Activated CD4-positive, alpha-beta T cell treated with anti-CD3 and anti-CD28 coated beads, Interleukin-2, amount 50 U/mL, for 1 hour (primary cell): ENCODE data around the gene CEP70.
"Not testable (repeated sequence)": the region's sequence is repeated elsewhere in the genome, so short reads cannot be mapped to it uniquely, and the experiment has no call there.

Experiments
- DNase-seq: peaks from one replicate; pipeline ENCODE4 v3.0.0-alpha.2; 2020

The CEP70 gene

DNA sequence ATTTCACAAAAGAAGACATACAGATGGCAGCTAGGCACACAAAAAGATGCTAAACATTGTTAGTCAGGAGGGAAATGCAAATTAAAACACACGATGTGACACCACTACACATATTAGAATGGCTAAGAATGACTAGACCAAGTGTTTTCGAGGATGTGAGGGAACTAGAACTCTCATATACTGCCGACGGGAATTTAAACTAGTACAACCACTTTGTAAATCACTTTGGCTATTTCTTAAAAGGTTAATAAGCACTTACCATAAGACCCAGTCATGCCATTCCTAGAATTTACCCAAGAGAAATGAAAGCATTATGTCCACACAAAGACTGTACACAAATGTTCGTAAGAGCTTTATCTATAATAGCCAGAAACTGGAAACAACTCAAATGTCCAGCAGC, 5.6 kb downstream of the CEP70 start:
- no peak for DNase-seq

DNA sequence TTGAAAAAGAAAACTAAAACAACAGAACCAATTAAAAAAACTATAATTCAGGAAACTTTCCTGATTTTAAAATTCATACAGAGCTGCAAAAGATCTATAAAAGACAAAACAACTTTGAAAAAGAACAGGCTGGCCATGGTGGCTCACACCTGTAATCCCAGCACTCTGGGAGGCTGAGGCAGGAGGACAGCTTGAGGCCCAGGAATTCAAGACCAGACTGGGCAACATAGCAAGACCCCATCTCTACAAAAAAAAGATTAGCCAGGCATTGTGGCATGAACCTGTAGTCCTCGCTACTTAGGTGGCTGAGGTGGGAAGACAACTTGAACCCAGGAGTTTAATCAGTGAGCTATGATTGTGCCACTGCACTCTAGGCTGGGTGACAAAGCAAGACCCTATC, 6.7 kb downstream of the CEP70 start:
- DNase-seq, result no peak

DNA sequence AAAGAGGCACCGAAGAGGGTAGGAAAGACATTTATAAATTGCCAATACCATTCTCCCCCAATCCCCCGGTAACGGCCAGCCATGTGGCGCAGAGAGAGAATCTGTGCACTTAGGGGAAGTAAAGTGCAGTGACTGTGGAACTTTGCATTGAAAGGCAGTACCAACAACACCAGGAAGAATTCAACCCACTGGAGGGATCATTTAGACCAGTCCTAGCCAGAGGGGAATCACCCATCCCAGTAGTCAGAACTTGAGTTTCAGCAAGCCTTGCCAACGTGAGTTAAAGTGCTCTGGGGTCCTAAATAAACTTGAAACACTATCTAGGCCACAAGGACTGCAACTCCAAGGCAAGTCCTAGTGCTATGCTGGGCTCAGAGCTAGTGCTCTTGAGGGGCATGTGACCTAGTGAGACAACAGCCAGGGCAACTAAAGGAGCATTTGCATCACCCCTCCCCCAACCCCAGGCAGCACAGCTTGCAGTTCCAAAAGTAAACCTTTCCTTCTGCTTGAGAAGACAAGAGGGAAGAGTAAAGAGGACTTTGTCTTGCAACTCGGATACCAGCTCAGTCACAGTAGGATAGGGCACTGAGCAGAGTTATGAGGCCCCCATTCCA, 15.0 kb downstream of the CEP70 start:
- DNase-seq, result no peak

DNA sequence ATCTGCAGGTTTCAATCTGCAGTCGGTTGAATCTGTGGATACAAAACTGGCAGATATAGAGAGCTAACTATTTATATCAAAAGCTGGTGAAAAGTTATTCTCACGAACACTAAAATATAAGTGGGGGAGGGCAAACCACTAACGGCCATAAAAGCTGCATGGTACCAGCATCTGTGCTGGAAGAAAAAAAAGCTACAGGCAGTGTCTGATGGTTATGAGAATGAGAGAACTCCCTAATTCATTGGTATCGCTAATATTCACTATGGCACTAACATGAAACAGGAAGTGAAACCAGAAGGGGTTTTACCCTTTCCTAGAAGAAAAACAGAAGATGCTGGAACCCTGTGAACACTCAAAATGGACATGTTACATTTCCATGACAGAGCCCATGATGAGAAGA, 15.9 kb downstream of the CEP70 start:
- no peak for DNase-seq

DNA sequence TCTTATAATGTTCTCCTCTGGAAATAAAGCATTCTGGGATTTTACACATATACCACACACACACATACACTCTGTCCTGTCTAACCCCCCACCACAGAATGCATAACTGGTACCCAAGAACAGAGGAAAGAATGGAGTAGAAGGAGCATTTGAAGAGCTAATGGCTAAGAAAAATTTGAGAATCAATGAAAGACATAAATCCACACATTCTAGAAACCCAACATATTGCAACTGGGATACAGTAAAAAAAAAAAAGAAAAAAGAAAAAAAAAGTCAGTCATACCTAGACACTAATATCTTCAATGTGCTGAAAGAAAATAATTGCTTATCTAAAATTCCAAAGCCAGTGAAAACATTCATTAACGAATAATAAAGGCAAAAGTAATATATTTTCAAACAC, 20.9 kb downstream of the CEP70 start:
- no peak for DNase-seq

DNA sequence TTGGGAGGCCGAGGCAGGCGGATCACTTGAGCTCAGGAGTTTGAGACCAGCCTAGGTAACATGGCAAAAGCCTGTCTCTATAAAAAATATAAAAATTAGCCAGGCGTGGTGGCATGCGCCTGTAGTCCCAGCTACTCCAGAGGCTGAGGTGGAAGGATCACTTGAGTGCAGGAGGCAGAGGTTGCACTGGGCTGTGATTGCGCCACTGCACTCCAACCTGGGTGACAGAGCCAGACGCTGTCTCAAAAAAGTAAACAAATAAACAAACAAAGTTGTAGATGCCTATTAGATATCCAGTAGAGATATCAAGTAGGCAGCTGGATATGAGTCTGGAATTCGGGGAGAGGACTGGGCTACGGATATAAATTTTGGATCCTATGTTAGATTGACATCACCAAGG, 24.4 kb downstream of the CEP70 start:
- not testable (repeated sequence) for DNase-seq

DNA sequence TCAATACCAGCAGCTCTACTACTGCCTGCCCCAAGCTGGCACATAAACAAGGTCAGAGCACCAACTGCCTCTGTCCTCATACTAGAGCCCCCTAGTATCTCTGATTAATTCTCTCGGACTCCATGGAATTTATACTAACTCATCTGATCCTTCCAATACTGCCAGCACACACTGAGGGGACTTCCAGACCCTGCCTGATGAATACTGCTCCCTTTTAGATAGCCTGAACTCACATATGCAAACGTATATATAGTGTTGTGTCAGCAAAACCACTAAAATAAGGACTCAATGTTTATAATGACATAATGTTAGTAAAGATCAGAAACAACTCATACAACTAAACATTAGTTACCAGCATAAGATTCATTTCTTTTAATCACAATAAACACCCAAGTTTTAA, 25.0 kb downstream of the CEP70 start:
- DNase-seq, result no peak

DNA sequence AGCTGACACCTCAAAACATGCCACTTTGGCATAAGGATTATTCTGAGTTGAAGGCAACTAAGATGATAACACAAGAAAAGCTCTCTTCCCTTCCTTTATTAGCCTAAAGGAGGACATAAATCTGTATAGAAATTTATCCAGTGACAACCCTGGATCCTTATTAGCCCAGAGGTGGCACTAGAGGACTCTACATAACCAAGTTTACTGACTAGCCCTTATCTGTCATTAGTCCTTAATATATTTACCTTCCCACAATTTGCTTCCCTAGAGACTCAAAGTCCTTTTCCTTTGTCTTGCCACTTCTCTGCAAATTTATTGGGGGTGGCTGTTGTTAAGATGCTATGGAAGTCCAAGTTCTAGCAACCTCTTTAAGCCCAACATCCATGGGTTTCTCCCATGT, 26.7 kb downstream of the CEP70 start:
- DNase-seq, result no peak

DNA sequence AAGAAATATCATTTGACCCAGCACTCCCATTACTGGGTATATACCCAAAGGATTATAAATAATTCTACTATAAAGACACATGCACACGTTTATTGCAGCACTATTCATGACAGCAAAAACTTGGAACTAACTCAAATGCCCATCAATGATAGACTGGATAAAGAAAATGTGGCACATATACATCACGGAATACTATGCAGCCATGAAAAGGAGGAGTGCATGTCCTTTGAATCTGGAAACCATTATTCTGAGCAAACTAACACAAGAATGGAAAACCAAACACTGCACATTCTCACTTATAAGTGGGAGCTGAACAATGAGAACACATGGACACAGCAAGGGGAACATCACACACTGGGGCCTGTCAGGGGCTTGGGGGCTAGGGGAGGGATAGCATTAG, 27.8 kb downstream of the CEP70 start:
- DNase-seq, result not testable (repeated sequence)

DNA sequence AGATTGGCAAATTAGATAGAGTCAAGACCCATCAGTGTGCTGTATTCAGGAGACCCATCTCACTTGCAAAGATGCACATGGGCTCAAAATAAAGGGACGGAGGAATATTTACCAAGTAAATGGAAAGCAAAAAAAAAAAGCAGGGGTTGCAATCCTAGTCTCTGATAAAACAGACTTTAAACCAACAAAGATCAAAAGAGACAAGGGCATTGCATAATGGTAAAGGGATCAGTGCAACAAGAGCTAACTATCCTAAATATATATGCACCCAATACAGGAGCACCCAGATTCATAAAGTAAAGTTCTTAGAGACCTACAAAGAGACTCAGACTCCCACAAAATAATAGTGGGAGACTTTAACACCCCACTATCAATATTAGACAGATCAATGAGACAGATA, 31.2 kb downstream of the CEP70 start:
- DNase-seq, result not testable (repeated sequence)

DNA sequence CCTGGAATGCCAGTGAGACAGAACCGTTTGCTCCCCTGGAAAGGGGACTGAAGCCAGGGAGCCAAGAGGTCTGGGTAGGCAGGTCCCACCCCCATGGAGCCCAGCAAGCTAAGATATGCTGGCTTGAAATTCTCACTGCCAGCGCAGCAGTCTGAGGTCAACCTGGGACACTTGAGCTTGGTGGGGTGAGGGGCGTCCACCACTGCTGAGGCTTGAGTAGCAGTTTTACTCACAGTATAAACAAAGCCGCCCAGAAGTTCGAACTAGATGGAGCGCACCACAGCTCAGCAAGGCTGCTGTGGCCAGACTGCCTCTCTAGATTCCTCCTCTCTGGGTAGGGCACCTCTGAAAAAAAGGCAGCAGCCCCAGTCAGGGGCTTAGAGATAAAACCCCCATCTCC, 33.6 kb downstream of the CEP70 start:
- no peak for DNase-seq

DNA sequence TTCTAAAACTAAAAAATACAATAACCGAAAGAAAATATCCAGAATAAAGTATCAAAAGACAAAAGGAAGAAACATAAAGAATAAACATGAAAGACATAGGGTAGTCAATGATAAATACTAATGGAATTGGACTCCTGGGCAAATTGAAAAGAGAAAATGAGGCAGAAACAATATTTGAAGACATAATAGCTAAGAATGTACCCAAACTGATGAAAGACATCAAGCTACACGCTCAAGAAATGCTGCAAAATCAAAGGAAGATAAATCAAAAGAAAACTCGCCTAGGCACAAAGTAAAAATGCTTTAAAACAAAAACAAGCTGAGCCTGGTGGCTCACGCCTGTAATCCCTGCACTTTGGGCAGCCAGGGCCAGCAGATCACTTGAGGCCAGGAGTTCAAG, 34.9 kb downstream of the CEP70 start:
- DNase-seq, result no peak

DNA sequence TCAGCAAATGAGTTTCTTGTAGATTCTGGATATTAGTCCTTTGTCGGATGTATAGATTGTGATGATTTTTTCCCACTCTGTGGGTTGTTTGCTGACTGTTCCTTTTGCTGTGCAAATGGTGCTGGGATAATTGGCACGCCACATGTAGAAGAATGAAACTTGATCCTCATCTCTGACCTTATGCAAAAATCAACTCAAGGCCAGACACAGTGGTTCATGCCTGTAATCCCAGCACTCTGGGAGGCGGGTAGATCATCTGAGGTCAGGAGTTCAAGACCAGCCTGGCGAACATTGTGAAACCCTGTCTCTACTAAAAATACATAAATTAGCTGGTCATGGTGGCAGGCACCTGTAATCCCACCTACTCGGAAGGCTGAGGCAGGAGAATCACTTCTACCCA, 39.3 kb downstream of the CEP70 start:
- not testable (repeated sequence) for DNase-seq

DNA sequence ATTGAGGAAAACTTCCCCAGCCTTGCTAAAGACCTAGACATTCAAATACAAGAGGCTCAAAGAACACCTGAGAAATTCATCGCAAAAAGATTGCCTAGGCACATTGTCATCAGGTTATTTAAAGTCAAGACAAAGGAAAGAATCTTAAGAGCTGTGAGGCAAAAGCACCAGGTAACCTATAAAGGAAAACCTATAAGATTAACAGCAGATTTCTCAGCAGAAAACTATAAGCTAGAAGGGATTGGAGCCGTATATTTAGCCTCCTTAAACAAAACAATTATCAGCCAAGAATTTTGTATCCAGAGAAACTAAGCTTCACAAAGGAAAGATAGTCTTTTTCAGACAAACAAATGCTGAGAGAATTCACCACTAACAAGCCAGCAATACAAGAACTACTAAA, 43.1 kb downstream of the CEP70 start:
- DNase-seq, result not testable (repeated sequence)

DNA sequence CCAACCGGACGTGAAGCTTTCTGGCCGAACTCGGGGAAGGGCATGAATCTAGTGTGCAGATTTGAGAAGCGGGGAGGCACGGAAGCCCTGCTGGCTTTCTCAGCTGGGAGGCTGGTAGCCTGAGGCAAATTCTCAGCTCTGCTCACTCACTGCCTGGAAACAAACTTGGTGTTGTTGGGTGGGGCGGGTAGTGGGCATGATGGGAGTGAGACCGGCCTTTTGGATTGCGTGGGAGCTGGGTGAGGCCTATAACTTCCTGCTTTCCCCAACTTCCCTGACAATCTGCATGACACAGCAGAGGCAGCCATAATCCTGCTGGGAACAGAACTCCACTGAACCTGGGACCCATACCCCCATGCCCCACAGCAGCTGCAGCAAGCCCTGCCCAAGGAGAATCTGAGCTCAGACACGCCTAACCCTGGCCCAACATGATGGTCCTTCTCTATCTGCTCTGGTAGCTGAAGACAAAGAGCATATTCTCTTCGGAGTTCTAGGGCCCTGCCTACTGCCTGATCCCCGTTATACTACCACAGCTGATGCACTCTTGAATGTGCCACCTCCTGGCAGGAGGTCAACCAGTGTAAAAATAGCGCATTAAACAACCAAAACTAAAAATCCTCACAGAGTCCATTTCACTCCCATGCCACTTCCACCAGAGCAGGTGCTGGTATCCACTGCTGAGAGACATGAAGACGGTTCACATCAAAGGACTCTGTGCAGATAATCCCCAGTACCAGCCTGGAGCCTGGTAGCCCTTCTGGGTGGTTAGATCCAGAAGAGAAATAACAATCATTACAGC, 44.7 kb downstream of the CEP70 start:
- DNase-seq, result no peak

DNA sequence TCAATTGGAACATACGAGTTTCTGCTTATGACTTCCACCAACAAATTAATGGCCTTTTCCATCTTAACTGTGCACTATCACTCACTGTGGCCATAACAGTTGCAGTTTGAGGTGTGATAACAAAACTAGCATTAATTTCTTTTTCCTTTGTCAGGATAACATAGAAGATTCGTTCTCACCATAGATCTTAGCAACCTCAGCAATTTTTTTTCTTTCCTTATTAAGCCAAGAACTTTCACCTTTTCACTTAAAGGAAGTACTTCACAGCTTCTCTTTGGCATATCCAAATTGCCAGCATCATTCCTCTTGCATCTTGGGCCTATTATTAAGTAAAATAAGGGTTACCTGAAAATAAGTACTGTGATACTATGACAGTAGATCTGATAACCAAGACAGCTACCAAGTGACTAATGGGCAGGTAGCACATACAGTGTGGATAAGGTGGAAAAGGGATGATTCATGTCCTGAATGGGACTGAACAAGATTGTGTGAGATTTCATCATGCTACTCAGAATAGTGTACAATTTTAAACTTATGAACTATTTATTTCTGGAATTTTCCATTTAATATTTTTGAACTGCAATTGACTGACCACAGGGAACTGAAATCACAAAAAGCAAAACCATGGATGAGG, 46.6 kb downstream of the CEP70 start:
- no peak for DNase-seq

DNA sequence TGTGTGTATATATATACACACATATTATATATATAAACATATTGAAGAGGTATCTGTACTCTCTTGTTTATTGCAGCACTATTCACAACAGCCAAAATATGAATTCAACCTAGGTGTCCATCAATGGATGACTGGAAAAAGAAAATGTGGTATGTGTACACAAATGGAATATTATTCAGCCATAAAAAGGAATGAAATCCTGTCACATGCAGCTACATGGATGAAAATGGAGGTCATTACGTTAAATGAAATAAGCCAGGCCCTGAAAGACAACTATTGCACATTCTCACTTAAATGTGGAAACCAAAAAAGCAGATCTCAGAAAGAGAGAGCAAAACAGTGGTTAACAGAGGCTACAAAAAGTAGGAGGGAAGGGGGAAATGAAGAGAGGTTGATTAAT, 49.5 kb downstream of the CEP70 start:
- no peak for DNase-seq

DNA sequence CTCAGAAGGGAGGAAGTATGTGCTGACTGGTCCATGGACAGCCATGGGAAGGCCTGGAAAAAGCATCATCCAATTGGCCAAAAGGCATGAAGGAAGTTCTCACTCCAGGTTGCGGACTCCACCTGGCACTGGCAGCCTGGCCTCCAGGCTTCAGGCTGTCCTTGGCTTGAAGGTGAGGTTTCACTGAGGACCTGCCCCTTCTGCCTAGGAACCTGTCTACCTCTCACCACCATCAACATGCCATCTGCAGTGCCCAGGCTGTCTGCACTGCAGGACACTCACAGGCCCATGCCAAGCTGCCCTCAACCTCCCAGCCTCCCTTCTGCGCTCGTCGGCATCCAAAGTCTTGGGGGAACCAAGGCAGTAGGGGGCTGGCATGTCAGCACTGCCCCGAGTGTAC, 51.1 kb downstream of the CEP70 start:
- DNase-seq, result no peak

DNA sequence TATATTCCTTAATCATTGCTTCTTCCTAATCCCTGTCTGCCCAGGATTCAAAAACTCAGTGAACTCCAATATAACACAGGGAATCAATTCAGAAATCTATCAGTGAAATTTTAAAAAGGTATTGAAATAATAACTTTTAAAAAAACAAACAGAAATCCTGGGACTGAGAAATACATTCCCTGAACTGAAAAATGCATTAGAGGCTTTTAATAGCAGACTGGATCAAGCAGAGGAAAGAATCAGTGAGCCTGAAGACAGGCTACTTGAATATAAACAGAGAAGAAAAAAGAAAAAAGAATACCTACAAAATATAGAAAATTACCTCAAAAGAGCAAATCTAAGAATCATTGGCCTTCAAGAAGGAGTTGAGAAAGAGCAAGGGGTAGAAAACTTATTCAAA, 54.7 kb downstream of the CEP70 start:
- DNase-seq, result no peak

DNA sequence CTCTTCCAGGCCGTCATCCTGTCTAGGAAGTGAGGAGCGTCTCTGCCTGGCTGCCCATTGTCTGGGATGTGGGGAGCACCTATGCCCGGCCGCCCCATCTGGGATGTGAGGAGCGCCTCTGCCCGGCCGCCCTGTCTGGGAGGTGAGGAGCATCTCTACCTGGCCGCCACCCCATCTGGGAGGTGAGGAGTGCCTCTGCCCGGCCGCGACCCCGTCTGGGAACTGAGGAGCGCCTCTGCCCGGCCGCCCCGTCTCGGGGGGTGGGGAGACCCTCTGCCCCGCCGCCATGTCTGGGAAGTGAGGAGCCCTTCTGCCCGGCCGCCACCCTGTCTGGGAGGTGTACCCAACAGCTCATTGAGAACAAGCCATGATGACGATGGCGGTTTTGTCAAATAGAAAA, 72.6 kb downstream of the CEP70 start:
- not testable (repeated sequence) for DNase-seq

DNA sequence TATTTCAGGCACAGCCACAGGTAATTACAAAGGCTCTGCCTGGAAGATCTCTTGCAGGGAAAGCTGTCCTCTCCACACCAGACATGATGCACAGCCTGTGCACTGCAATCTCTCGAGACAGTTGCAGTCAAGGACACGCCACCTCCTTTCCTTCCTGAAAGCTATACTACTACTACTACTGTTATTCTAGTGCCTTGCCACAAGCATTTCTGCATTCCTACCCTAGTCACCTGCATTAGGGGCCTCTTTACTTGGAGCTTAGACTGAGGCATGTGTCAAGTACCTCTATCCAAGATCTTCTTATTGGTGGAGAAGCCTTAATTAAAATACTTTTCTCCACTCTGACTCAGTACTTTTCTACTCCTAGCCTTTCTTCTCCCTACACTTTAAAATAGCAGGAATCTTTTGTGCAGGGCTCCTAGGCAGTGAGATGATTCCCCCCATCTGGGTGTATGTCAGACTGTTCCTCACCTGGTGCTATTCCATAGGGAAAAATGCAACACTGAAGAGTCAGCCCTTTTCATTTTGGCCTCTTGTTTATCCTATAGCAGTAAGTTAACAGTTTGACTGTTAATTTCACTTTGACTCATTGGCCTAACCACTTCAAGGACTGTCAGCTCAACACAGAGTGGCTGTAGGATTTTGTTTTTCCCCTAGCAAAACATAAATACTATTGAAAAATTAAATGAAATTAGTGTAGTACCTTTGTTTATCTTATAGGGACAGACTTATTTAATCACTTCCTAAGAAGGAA, 80.8 kb downstream of the CEP70 start:
- DNase-seq, result no peak

DNA sequence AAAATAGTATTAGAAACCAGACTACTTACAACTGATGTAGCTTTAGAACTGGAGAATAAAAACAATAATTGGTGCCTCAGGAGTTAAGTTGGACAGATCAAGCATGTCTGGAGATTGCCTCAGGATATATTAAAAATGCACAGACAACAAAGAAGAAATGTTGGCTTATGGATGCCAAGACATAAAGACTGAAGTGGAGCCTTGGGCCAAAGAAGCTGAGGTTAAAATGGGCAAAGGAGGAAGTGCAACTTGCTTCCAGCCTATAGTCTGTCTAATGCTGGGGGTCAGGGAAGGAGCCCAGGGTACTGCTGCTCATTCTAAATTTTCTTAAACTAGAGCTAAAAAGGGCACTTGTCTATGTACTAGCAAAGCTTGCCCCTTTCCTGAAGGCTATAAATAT, 82.1 kb downstream of the CEP70 start:
- DNase-seq, result no peak

DNA sequence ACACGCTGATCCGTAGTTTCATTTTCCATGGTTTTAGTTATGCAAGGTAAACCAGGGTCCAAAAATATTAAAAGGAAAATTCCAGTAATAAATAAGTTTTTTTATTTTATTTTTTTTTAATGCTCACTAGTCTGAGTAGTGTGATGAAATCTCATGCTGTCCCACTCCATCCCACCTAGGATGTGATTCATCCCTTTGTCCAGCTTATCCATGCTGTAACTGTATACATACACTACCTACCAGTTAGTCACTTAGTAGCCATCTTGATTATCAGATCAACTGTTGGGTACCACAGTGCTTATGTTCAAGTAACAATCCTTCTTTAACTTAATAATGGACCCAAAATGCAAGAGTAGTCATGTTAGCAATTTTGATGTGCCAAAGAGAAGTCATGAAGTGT, 84.5 kb downstream of the CEP70 start:
- no peak for DNase-seq

DNA sequence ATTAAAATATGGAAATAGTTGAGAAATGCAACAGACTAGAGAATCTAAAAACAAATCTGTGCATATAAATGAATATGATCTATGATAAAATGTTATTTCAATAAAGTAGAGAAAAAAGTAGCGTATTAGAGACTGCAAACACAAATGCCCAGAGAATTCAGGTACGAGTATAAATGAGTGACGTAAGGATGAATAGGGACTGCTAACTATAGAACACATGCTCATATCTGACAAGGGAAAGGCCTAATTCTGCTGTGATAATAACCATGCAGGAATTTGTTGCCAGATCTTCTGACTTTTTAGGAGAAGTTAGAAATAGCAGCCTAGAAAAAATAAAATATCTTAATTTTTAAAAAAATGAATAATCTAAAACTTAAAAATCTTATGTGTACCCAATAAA, 86.5 kb downstream of the CEP70 start:
- no peak for DNase-seq
